GM12872 (cell line): ENCODE measurements around the gene FOXA1.

Source experiments
- TF ChIP-seq, protein P1 (sequence below): IDR thresholded peaks from 3 replicates; pipeline ENCODE4 v1.5.1; 2011; ENCODE audit warnings: low read depth, mild to moderate bottlenecking, low read length, moderate library complexity; ENCODE audit not compliant: insufficient read depth

The FOXA1 gene

DNA sequence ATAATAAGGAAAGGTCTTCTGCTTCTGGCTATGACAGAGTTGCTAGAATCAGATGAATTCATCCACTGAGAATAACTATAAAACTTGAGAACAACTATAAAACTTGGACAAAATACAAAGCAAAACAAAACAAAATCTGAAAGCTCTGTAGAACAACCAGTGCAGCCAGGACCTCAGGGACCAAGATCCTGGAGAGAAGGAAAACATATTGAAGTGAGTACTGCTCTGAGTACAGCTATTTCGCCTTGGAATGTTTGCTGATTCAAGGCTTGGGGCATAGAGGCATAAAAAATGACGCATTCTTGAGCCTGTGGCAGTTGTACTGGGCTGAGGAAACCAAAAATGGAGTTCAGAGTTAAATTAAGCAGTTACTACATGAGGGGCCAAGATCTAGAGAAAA is 21.7 kb downstream of the FOXA1 start:
- TF ChIP-seq, protein P1, sequence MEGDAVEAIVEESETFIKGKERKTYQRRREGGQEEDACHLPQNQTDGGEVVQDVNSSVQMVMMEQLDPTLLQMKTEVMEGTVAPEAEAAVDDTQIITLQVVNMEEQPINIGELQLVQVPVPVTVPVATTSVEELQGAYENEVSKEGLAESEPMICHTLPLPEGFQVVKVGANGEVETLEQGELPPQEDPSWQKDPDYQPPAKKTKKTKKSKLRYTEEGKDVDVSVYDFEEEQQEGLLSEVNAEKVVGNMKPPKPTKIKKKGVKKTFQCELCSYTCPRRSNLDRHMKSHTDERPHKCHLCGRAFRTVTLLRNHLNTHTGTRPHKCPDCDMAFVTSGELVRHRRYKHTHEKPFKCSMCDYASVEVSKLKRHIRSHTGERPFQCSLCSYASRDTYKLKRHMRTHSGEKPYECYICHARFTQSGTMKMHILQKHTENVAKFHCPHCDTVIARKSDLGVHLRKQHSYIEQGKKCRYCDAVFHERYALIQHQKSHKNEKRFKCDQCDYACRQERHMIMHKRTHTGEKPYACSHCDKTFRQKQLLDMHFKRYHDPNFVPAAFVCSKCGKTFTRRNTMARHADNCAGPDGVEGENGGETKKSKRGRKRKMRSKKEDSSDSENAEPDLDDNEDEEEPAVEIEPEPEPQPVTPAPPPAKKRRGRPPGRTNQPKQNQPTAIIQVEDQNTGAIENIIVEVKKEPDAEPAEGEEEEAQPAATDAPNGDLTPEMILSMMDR: no peak

- TF ChIP-seq, protein P1: no peak
Measured at GRCh38 chr14:37571391-37571790, 23.7 kb downstream of the FOXA1 start.

DNA sequence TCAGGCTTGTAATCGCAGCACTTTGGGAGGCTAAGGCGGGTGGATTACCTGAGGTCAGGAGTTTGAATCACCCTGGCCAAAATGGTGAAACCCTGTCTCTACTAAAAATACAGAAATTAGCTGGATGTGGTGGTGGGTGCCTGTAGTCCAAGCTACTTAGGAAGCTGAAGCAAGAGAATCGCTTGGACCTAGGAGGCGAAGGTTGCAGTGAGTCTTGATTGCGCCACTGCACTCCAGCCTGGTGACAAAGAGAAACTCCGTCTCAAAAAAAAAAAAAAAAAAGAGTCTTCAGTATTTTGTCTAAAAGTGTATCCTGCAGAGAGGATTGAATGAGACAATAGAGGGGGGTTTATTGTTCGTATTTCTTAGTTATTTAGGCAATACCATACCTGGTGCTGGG is 25.3 kb downstream of the FOXA1 start:
- TF ChIP-seq, protein P1: no peak

DNA sequence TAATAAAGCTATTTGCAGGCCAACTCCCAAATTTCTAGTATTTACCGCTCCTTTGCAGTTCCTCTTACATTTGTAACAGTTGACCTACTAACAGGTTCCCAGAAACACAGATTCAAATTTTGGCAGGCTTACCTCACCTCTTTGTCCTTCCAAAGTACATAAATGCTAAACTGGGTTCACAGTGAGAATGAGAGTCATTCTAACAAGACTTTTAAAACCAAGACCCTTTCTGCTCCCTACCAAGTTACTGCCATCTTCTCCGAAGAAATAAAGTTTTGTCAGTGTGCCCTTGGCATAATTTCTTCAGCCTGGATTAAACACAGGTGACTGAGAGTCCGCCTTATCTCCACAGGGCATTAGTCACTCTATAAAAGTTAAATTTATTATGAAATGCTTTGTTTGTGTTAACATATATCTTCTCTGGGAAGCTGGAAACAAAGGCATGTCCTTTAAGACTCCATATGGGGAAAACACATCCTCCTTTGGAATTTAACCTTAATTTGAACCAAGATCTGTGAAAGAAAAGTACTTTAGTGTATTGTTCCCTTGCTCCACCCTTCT is 28.2 kb downstream of the FOXA1 start:
- TF ChIP-seq, protein P1: no peak

GRCh38 chr14:37565550-37565949 is 29.5 kb downstream of the FOXA1 start:
- TF ChIP-seq, protein P1: no peak

GRCh38 chr14:37563189-37563588 is 31.9 kb downstream of the FOXA1 start:
- TF ChIP-seq, protein P1: no peak

- TF ChIP-seq, protein P1: no peak
Measured at GRCh38 chr14:37559386-37559785, 35.7 kb downstream of the FOXA1 start.
